ENCODE measurements around the gene OCA2. TPM values are rescaled to one million over a fixed set of nuclear protein-coding genes. Genes with fewer than 3 reads are reported as not detected.

OCA2 gene
- total and polyA plus RNA-seq, 12 donors, result 0.13 to 0.44 (median 0.23) TPM; not detected in 7

- intact Hi-C loops (cut with DNase I), result no loop called here
- no peak for DNase-seq
Observed at GRCh38 chr15:27967541-27967940, 131.6 kb downstream of the OCA2 start.

GRCh38 chr15:27965546-27965945 is 133.6 kb downstream of the OCA2 start:
- Histone ChIP-seq H3K27ac (no peak overlapping the region), H3K27me3 (no peaks in the 10 kb centered on the region), H3K4me1 (replicated peaks in 1 of 2) (no peaks in the 10 kb centered on the region), H3K4me3 (no peak overlapping the region), H3K36me3 (replicated peaks in 1 of 2) (no peaks in the 10 kb centered on the region), H3K9me3 (replicated peaks in 1 of 3) (no peaks in the 10 kb centered on the region)
- no peak for DNase-seq
- TF ChIP-seq POLR2A (IDR thresholded peaks at IDR 0.05) (no peak), CTCF (IDR thresholded peaks at IDR 0.05) (no peak)
- 77 to 87% (median 82%) methylated on average over 6 of the region's 6 CpGs for WGBS, 4 donors
- intact Hi-C loops (cut with DNase I), result no loop called here

More at GRCh38 chr15:27967541-27967940, 131.6 kb downstream of the OCA2 start:
- Histone ChIP-seq H3K4me3 (no peak overlapping the region), H3K9me3 (replicated peaks in 1 of 3) (no peaks in the 10 kb centered on the region), H3K27ac (no peak overlapping the region), H3K27me3 (no peaks in the 10 kb centered on the region), H3K36me3 (replicated peaks in 1 of 2) (no peaks in the 10 kb centered on the region), H3K4me1 (replicated peaks in 1 of 2) (no peaks in the 10 kb centered on the region)
- TF ChIP-seq POLR2A (IDR thresholded peaks at IDR 0.05) (no peak), CTCF (IDR thresholded peaks at IDR 0.05) (no peak)
- WGBS, 4 donors, result 77 to 86% (median 82%) methylated on average over 13 of the region's 13 CpGs

GRCh38 chr15:27961801-27962200 is 137.3 kb downstream of the OCA2 start:
- TF ChIP-seq CTCF (IDR thresholded peaks at IDR 0.05) (no peak), POLR2A (IDR thresholded peaks at IDR 0.05) (no peak)
- 71 to 76% (median 75%) methylated on average over 1 of the region's 1 CpG for WGBS, 4 donors
- intact Hi-C loops (cut with DNase I), result no loop called here
- Histone ChIP-seq H3K36me3 (replicated peaks in 1 of 2) (no peaks in the 10 kb centered on the region), H3K4me3 (no peak overlapping the region), H3K9me3 (replicated peaks in 1 of 3) (no peaks in the 10 kb centered on the region), H3K27ac (no peak overlapping the region), H3K27me3 (no peaks in the 10 kb centered on the region), H3K4me1 (replicated peaks in 1 of 2) (no peaks in the 10 kb centered on the region)
- DNase-seq, result no peak

DNA sequence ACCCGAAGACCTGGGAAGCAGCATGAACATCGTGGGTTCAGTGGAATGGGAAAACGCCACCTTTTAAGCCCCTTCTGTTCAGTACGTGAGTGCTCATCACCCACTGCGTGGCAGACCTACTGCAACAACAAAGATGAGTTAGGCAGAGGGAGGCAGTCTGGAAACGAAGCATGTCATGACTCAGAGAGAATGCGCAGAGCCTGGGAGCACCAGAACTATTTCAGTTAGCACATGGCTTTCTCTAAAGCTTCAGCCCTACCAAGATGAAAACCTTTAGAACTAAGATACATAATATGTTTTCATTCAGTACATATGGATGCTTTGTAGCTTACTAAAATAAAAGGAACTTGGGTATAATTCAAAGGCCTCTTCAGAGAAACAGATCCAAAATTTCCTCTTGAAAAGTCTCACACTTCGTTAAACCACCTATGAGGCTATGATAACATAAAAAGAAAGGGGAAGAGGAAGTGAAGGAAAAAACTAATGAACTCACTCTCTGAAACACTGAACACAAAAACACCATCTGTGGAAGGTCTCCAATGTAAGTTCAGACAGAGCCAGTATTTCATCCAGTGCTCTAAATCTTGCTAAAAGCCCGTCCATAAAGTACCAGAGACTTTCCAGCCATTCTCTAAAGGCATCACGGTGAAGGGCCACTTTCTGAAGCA is 140.1 kb downstream of the OCA2 start:
- DNase-seq, result no peak
- Histone ChIP-seq H3K36me3 (replicated peaks in 1 of 2) (no peaks in the 10 kb centered on the region), H3K9me3 (replicated peaks in 1 of 3) (no peaks in the 10 kb centered on the region), H3K4me1 (replicated peaks in 1 of 2) (no peaks in the 10 kb centered on the region), H3K27ac (no peak overlapping the region), H3K4me3 (no peak overlapping the region), H3K27me3 (no peaks in the 10 kb centered on the region)
- TF ChIP-seq CTCF (IDR thresholded peaks at IDR 0.05) (no peak), POLR2A (IDR thresholded peaks at IDR 0.05) (no peak)
- intact Hi-C loops (cut with DNase I), result no loop called here
- WGBS, 4 donors, result 66 to 73% (median 68%) methylated on average over 10 of the region's 10 CpGs
